ENCODE data around the gene HS2ST1.

The HS2ST1 gene

GRCh38 chr1:87144316-87144895 lies 230.0 kb downstream of the HS2ST1 start:
- DNase-seq, result no peak

GRCh38 chr1:87144981-87145380 lies 230.5 kb downstream of the HS2ST1 start:
- no peak for DNase-seq

- no peak for DNase-seq
Observed at GRCh38 chr1:87146538-87146937, 232.1 kb downstream of the HS2ST1 start.

- DNase-seq, result no peak
Observed at GRCh38 chr1:87146986-87147385, 232.6 kb downstream of the HS2ST1 start.

GRCh38 chr1:87147851-87148250 lies 233.4 kb downstream of the HS2ST1 start:
- DNase-seq, result no peak

- no peak for DNase-seq
Observed at GRCh38 chr1:87148661-87149060, 234.2 kb downstream of the HS2ST1 start.

GRCh38 chr1:87149241-87150041 lies 235.0 kb downstream of the HS2ST1 start:
- no peak for DNase-seq

GRCh38 chr1:87150143-87150542 lies 235.7 kb downstream of the HS2ST1 start:
- no peak for DNase-seq

- DNase-seq, result peak; percentile 64
Observed at GRCh38 chr1:87151500-87152421, 237.3 kb downstream of the HS2ST1 start.

GRCh38 chr1:87154384-87154783 lies 239.9 kb downstream of the HS2ST1 start:
- no peak for DNase-seq

- DNase-seq, result no peak
Observed at GRCh38 chr1:87155170-87155569, 240.7 kb downstream of the HS2ST1 start.

GRCh38 chr1:87155648-87156047 lies 241.2 kb downstream of the HS2ST1 start:
- no peak for DNase-seq

GRCh38 chr1:87156124-87156523 lies 241.7 kb downstream of the HS2ST1 start:
- no peak for DNase-seq

- no peak for DNase-seq
Observed at GRCh38 chr1:87159378-87159915, 245.0 kb downstream of the HS2ST1 start.

Data from 8988T (cell line).